Islet of Langerhans (tissue), 1 donor: ENCODE measurements around the gene NLRP3.
"Not testable (repeated sequence)": the region's sequence is repeated elsewhere in the genome, so short reads cannot be mapped to it uniquely, and the experiment has no call there.

Source experiments
- FAIRE-seq: peaks from one replicate; lab custom pipeline; 2011; peaks lifted over from hg19 to GRCh38; lab: Jason Lieb, UNC

Gene NLRP3

DNA sequence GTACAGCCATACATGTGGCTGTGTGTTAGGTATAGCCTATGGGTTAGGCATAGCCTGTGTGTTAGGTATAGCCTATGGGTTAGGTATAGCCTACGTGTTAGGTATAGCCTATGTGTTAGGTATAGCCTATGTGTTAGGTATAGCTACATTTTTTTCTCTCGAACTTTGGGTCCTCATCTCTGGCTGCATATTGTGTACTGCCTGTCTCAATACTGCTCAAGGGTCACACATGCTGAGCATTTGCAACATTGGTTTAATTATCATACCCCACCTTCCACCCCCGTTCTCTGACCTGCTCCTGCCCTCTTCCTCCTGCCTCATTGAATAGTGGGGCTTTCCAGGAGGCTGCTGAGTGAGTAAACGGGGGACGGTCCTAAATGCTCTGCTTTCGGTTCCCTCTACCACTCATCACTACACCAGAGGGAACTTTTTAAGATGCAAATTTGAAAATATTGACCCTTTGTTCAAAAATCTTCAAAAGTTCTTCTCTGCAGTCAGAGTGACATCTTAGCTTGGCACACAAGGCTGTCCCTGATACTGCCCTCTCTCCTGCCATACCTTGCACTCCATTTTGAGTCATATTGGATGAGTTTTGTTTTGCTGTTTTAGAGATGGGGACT is 24.1 kb downstream of the NLRP3 start:
- FAIRE-seq = no peak

DNA sequence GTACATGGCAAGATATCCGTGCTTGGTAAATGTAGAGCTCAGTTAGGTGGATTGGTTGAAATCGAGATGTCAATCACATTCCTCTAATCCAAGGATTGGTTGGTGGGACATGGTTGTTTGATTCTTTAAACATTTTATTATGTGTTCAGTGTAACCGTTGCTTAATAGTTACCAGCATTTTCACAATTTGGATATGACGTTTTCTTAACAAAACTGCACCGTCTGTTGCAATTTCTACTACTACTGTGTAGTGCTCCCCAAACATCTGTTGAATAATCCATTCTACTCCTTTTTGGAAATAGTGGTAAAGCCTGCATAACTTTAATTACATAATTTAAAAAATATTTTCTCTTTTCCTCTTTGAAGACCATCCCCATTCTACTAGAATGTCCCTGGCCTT is 25.6 kb downstream of the NLRP3 start:
- FAIRE-seq = no peak

DNA sequence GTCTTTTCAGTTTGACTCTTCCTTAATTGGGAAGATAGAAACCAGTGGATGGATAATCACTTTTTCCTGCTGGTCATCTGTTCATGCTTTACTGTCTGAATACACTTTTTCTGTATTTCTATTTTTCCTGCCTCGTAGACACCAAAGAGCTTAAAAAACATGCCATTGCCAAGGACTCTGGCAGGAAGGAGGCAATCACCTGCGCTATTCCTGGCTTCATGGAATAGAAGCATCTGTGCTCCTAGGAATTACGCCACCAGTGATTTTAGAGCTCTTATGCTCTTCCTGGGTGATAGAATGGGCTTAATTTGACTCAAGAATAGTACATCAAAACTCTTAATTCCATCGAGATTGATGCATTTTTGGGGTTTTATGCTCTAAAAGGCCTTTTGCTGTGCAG is 26.2 kb downstream of the NLRP3 start:
- FAIRE-seq = no peak

DNA sequence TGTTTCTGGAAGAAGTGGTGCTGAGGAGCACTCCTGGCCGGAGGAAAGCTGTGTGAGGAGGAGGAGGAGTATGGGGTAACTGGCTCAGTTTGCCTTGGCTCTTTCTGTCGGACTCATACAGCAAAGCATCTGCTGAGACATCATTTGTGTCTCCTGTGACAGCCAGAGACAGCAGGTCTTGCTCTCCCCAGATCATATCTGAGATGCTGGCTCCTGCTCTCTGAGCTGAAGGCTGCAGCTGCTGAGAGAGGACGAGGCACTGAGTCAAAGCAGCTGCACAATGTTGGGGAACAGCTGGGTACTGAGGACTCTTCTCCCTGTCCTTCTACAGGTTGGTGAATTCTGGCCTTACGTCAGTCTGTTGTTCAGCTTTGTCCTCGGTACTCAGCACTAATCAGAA is 27.7 kb downstream of the NLRP3 start:
- no peak for FAIRE-seq

DNA sequence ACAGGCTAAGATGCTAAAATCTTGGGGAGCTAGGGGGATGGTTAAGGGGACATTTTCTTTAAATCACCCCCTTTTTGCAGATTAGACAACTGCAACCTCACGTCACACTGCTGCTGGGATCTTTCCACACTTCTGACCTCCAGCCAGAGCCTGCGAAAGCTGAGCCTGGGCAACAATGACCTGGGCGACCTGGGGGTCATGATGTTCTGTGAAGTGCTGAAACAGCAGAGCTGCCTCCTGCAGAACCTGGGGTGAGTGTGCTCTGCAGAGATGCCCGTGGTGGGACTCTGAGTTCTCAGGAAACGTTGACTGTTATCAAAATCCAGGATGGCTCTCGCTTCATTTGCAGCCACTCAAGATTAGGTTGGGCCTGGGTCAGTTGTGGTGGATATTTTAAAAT is 28.6 kb downstream of the NLRP3 start:
- no peak for FAIRE-seq

DNA sequence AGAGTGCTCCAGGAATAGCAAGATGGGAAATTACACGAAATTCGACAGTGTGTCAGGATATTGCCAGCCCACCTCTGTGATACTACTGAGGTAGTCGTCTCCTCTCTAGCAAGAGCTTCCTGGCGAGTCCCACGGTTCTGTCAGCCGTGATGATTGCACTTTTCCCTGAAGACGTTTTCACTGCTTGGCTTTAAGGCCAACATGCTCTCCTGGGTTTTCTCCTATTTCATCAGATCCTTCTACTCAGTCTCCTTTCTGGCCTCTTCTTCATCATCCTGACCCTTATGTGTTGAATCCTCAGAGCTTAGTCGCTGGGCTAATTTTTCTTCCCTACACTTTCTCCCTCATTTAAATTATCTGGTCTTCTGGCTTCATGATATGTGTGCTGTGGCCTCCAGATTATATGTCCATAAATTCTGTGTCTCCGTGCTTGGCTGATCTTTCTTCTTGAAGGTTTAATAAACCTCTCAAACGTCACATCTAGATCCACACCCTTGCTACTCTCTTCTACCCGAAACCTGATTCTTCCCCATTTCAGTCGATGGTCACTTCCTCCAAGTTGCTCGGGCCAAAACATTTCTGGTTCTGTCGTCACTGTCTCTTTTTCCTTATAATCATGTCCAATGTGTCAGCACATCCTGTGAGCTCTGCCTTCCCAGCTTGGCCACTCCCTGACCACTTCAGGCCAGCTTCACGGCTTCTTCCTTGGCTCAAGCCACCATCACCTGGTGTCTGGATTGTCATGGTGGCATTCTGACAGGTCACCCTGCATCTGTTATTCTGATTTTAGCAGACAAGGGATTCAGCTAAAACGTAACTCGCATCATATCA is 29.8 kb downstream of the NLRP3 start:
- no peak for FAIRE-seq

DNA sequence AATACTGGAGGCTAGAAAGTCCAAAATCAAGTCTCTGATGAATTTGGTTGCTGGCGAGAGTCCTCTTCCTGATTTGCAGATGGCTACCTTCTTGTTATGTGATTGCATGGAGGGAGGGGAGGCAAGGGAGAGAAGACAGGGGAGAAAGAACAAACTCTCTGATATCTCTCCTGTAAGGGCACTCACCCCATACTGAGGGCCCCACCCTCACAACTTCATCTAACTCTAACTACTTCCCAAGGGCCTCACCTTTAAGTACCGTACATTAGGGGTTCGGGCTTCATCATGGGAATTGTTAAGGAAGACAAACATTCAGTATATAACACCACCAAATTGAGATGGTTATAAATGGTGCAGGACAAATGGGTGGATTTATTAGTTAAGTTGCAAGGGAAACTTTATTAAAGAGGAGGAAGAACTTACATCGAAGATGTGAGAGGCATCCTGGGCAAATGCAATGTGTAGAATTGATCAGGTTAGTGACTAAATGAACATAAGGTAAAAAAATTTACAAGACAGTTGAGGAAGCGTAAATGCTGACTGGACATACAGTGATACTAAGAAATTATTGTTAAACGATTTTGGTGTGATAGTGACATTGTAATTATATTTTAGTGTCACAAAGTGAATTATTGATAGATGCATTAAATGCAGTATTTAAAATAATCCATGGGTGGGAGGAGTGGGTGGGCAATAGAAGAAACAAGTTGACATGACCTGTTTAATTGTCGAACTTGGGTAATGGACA is 31.4 kb downstream of the NLRP3 start:
- no peak for FAIRE-seq

DNA sequence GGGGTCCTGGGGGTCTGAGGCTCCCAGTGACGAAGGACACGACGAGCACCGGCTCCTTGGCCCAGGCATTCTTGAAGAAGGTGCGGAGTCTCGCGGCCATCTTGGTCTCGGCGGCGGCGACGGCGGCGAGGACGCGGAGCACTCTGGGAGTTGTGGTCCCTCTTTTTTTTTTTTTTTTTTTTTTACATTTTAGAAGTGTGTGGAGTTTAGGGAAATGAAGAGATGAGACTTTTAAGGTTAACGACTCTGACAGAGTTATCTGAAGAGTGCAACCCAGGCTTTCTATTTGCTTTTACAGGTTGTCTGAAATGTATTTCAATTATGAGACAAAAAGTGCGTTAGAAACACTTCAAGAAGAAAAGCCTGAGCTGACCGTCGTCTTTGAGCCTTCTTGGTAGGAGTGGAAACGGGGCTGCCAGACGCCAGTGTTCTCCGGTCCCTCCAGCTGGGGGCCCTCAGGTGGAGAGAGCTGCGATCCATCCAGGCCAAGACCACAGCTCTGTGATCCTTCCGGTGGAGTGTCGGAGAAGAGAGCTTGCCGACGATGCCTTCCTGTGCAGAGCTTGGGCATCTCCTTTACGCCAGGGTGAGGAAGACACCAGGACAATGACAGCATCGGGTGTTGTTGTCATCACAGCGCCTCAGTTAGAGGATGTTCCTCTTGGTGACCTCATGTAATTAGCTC is 32.3 kb downstream of the NLRP3 start:
- FAIRE-seq = no peak

DNA sequence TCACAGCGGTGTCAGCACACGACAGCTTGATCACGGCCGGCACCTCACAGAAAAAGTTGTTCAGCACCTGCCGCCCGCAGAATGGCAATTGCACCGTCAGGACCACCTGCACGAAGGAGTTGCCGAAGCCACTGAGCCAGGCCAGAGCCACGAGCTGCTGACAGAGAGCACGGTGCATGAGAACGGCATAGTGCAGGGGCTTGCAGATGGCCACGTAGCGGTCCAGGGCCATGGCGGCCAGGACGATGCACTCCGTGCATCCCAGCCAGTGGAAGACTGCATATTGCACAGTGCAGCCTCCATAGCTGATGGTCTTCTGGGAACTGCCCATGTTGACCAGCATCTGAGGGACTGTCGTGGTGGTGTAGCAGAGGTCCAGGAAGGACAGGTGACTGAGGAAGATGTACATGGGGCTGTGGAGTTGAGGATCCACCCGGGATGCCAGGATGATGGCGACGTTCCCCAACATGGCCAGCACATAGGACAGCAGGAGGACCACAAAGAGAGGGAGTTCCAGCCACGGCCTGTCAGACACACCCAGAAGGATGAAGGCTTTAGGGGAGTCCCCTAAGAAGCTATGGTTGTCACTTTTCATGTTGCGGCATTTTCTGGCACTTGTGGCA is 35.5 kb downstream of the NLRP3 start:
- FAIRE-seq = no peak

DNA sequence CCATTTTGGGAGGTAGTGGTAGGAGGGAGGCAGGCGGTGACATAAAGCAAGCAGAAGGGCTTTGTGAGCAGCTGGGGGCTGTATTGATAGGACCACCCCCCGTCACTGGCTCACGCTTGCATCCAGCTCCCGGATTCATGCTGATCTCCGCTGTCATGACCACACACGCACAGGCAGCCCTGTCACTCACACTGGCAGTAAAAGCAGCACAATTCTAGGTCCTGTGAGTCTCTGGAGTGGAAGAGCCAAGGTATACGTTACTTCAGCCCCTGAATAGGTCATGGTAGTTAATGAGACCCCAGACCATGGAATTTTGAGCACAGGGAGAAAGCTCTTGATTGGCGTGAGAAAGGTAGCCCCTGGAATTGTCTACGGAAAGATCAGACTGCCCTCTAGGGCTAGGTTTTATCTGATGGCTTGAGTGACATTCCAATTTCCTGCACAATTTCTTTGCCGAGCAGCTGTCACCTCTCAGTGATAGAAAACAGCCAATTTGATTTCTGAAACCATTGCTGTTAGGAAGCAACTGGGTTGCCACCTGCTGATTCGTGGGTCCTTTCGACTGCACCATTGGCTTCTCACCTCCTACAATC is 36.6 kb downstream of the NLRP3 start:
- no peak for FAIRE-seq

DNA sequence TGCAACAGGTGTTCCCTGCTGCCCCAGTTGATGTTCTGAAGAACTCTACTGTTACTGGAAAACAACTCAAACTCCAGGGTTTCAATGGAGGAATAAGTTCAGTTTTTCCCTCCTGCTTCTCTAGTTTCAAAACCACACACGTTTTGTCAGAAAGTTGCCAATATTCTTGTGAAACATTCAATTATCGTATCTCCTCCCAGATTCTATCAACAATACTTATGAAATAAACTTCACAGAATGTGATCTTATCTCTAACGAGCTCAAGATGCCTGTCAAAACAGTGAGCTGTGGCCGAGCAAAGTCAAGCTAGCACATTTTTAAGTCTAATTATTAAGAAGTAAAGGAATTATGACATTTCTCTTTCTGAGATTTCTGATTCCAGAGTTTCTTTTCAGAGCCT is 37.3 kb downstream of the NLRP3 start:
- FAIRE-seq = no peak

DNA sequence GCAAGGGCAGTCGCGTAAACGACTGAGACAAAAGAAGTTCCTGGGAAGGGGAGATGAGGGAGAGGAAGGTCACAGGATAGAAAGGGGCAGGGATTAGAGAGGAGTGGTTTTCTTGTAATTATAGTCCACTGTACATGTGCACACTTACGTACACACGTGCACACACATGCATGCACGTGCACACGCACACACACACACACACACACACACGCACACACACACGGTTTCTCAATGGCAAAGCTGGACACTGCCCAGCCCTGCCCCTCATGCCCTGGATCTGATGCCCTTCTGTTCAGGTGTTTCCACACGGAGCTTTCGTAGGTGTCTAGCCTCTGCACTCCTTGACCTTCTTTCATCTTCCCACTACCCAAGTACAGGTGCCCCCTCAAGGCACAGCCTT is 38.0 kb downstream of the NLRP3 start:
- no peak for FAIRE-seq

DNA sequence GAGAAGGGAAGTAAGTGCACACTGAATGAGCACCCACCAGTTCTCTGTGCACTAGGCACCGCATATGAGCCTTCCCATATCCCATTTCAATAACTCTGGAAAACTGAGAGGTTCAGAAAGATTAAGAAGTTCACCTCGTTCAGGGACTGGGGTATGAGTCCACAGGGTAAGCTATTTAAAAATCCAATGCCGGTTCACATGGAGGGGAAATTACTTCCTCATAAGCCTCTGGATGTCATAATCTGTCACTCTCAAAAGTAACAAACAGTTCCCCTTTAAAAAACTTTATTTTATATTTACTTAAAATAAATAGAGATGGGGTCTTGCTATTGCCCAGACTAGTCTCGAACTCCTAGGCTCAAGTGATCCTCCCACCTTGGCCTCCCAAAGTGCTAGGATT is 40.0 kb downstream of the NLRP3 start:
- no peak for FAIRE-seq

DNA sequence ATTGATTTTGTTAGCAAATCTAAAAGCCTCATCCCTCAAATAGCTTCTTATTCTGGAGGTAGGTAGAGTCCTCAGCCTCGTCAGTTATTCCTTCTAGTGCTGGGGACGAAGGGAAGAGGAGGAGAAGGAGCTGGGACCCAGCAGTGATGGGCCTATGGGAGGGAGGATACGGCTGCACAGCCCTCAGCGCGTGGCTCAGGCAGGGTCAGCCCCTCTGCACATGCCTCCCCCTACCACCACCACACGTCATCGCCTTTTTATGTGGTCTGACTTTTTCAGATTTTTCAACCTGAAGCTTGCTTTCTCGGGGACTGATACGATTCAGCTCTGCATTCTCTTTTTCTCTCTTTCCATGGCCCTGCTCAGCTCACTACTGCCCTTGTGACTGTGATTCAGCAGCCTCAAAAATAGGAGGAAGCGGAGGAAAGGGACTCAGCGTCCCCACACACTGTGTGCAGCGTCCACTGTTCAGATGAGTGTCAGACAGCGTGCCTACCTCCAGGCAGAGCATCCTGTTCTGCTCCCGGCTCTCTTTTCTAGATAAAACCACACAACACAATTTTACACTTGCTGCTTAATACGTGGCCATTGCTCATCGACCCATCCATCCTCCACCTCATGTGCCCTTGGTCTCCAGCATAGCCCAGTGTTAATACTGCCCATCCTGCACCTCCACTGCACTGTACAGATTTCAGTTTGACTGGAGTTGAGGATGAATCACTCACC is 41.1 kb downstream of the NLRP3 start:
- FAIRE-seq = no peak

DNA sequence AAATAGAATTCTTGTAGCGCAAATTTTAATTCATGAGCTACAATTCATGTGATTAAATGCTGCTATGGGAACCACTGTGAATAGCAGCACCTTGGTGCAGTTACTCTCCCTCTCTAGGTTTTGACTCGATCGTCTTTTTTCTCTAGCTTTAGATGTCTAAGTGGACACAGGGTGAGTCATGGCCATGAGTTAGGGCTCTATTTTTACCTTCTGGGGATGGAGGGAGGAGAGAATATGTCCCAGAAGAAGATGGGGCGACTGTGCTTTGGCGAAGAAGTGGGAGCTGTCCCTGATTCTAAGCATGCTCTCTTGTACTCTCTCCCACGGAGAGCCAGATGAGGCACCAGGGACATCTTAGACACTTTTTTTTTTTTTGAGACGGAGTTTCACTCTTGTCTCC is 43.5 kb downstream of the NLRP3 start:
- FAIRE-seq = no peak

DNA sequence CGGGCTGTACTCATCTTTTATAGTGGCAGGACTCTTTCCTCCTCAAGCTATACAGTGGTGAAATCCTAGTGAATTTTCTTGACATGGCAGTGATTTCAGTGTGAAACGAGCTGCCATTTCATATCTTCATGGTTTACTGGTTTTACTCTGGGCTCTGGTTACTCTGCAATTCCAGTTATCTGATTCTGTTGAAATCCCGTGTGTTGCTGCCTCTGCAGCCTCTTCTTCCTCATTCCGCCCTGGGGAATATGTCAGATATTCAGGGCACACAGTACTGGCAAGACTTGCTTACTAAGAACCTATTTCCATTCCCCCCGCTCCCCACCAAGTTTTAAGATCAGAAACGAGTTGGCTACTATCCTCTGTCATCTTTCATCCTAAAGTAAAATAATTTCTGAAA is 49.8 kb downstream of the NLRP3 start:
- no peak for FAIRE-seq

DNA sequence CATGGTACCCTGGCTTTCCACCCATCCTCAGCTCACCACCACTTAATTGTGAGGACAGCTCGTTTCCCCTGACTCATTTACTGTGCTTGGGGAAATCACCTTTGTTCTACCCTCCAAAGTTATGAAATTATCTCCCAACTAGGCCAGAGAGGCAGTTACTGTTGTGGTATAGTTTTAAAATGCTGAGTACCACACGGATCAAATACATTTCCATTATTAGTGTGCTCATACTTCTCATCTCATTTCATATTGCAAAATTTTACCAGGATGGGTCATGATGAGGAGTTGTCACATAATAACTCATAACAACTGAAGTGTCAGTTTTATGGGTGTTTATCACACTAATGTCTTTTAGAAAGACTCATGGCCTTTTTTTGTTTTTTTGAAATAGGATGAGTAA is 51.2 kb downstream of the NLRP3 start:
- no peak for FAIRE-seq

DNA sequence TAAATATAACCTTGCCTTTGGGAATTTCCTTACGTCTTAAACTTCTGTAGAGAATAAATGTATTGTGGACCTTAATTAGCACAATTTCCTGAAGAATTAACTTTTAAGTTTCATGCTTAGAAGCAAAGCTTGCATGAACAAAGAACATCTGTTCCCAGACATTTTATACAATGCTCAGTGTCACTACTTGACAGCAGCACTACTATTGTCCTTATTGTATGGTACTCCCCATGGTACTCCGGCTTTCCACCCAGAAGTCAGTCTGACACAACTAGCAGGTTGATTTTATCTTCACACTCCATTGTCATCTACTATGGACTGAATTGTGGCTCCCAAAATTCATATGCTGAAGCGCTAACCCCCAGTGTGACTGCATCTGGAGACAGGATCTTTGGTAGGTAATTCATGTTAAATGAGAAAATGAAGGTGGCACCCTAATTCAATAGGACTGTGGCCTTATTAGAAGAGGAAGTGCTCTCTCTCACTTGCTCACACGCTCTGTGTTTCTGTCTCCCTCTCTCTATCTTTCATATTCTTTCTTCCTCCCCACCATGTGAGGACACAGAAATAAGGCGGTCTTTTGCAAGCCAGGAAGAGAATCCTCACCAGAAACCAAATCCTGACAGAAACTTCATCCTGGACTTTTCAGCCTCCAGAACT is 52.6 kb downstream of the NLRP3 start:
- no peak for FAIRE-seq

DNA sequence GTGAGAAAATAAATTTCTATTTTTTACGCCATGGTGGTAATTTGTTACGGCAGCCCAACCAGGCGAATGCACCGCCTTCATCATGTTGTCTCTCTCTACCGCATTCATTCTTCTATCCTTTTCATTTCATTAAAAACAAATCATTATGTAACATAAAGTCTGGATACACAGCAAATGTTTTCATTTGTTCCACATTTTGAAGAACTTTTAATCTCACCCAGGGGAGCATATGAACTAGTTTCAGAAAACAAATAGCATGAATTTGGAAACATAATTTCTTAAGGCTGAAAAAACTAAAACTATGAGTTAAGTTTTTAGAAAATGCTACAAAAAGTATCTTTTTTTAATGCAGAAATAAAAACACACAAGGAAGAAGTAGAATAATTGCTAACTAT is 53.2 kb downstream of the NLRP3 start:
- no peak for FAIRE-seq

DNA sequence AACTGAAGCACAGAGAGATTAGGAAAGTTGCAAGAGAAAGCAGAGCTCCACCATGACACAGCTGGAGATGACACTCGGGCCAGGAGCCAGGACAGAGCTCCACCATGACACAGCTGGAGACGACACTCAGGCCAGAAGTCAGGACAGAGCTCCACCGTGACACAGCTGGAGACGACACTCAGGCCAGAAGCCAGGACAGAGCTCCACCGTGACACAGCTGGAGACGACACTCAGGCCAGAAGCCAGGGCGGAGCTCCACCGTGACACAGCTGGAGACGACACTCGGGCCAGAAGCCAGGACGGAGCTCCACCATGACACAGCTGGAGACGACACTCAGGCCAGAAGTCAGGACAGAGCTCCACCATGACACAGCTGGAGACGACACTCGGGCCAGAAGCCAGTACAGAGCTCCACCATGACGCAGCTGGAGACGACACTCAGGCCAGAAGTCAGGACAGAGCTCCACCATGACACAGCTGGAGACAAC is 55.0 kb downstream of the NLRP3 start:
- FAIRE-seq = not testable (repeated sequence)
